Measurements from ENCODE around the gene RPUSD4. TPM values are rescaled to one million over a fixed set of nuclear protein-coding genes. Genes with fewer than 3 reads are reported as not detected.

Gene RPUSD4
- total and polyA plus RNA-seq, 4 donors, result 14.5 to 24.0 (median 20.8) TPM

- no peak for DNase-seq
- no peak overlapping the region for H3K27ac ChIP-seq (ENCODE audit: low read depth in 1 of 2, low read length in 2 of 2)
- H3K4me3 ChIP-seq (ENCODE audit: low read length in 2 of 2), result no peak overlapping the region
- no peaks in the 10 kb centered on the region for H3K9me3 ChIP-seq (ENCODE audit: control insufficient read depth, low read length)
- H3K27me3 ChIP-seq (ENCODE audit: control insufficient read depth in 1 of 2, insufficient read depth in 2 of 2, low read length in 1 of 2), result no peaks in the 10 kb centered on the region
- H3K4me1 ChIP-seq (ENCODE audit: control insufficient read depth in 1 of 2, insufficient read depth in 2 of 2, low read length in 2 of 2), result no peaks in the 10 kb centered on the region
- no peaks in the 10 kb centered on the region for H3K36me3 ChIP-seq (ENCODE audit: control insufficient read depth in 1 of 2, insufficient read depth in 2 of 2, low read length in 1 of 2)
- intact Hi-C loops (cut with DNase I), result no loop called here
- no peak for ATAC-seq (ENCODE audit: low FRiP score)
Observed at GRCh38 chr11:126152586-126152985, 58.9 kb downstream of the RPUSD4 start.

- intact Hi-C loops (cut with DNase I), result no loop called here
- WGBS, 2 donors, result 98 to 100% methylated on average over 1 of the region's 1 CpG
- DNase-seq (no peak), ATAC-seq (ENCODE audit: low FRiP score) (no peak)
- Histone ChIP-seq H3K4me1 (ENCODE audit: control insufficient read depth in 1 of 2, insufficient read depth in 2 of 2, low read length in 2 of 2) (no peaks in the 10 kb centered on the region), H3K9me3 (ENCODE audit: control insufficient read depth, low read length) (no peaks in the 10 kb centered on the region), H3K27me3 (ENCODE audit: control insufficient read depth in 1 of 2, insufficient read depth in 2 of 2, low read length in 1 of 2) (no peaks in the 10 kb centered on the region), H3K27ac (ENCODE audit: low read depth in 1 of 2, low read length in 2 of 2) (no peak overlapping the region), H3K36me3 (ENCODE audit: control insufficient read depth in 1 of 2, insufficient read depth in 2 of 2, low read length in 1 of 2) (no peaks in the 10 kb centered on the region), H3K4me3 (ENCODE audit: low read length in 2 of 2) (no peak overlapping the region)
Observed at GRCh38 chr11:126152152-126152551, 59.3 kb downstream of the RPUSD4 start.

Other genes starting within 250 kb of the RPUSD4 start
- 10 to 100 TPM in 1 of 2 donors, 1 to 10 TPM in 1; 8.1 to 50.3 TPM for gene CDON, start 148.8 kb downstream of the RPUSD4 start, total RNA-seq
- gene CDON, start 148.8 kb downstream of the RPUSD4 start, polyA plus RNA-seq, result under 1 TPM; 0.49 to 0.88 TPM
- 10 to 100 TPM; 14.1 to 21.9 TPM for gene FAM118B, start 132 bp upstream of the RPUSD4 start, total RNA-seq
- 10 to 100 TPM; 11.9 to 19.0 TPM for gene FAM118B, start 132 bp upstream of the RPUSD4 start, polyA plus RNA-seq
- gene SRPRA, start 57.2 kb upstream of the RPUSD4 start, total RNA-seq, result 100 to 1,000 TPM; 103 to 104 TPM
- gene SRPRA, start 57.2 kb upstream of the RPUSD4 start, polyA plus RNA-seq, result 10 to 100 TPM; 29.4 to 74.7 TPM
- gene FOXRED1, start 57.5 kb upstream of the RPUSD4 start, total RNA-seq, result 10 to 100 TPM; 19.9 to 25.4 TPM
- 10 to 100 TPM in 1 of 2 donors, 1 to 10 TPM in 1; 9.6 to 26.5 TPM for gene FOXRED1, start 57.5 kb upstream of the RPUSD4 start, polyA plus RNA-seq
- 10 to 100 TPM in 1 of 2 donors, 1 to 10 TPM in 1; 9.5 to 17.3 TPM for gene TIRAP, start 71.4 kb upstream of the RPUSD4 start, total RNA-seq
- gene TIRAP, start 71.4 kb upstream of the RPUSD4 start, polyA plus RNA-seq, result 10 to 100 TPM in 1 of 2 donors, 1 to 10 TPM in 1; 4.9 to 10.7 TPM
- gene DCPS, start 92.4 kb upstream of the RPUSD4 start, total RNA-seq, result 1 to 10 TPM; 9.0 to 9.9 TPM
- 1 to 10 TPM; 7.9 to 9.6 TPM for gene DCPS, start 92.4 kb upstream of the RPUSD4 start, polyA plus RNA-seq
- 10 to 100 TPM; 26.5 to 36.3 TPM for gene ST3GAL4, start 144.0 kb upstream of the RPUSD4 start, total RNA-seq
- gene ST3GAL4, start 144.0 kb upstream of the RPUSD4 start, polyA plus RNA-seq, result 10 to 100 TPM; 25.4 to 29.9 TPM